ENCODE data around the gene RPL18.

GRCh38 chr19:48595833-48596232 is 23.1 kb downstream of the RPL18 start:
- TF ChIP-seq CTCF (IDR thresholded peaks at IDR 0.05) (no peak), POLR2A (IDR thresholded peaks at IDR 0.05) (no peak)

Measured in body of pancreas (tissue), 4 donors.